Measurements from ENCODE around the gene HES5.

HES5 gene

GRCh38 chr1:2501041-2501819 is 28.8 kb downstream of the HES5 start:
- in situ Hi-C loops (cut with MboI; ENCODE audit: low pct_unique_long_range_greater_than_20kb, low sequenced_read_pairs, unreplicated experiment): no loop called here
- TF ChIP-seq CTCF (IDR thresholded peaks at IDR 0.05; ENCODE audit: extremely low read depth, insufficient read depth, missing control alignments): no peak

GRCh38 chr1:2499986-2500596 is 30.0 kb downstream of the HES5 start:
- in situ Hi-C loops (cut with MboI; ENCODE audit: low pct_unique_long_range_greater_than_20kb, low sequenced_read_pairs, unreplicated experiment): no loop called here
- no peak for TF ChIP-seq CTCF (IDR thresholded peaks at IDR 0.05; ENCODE audit: extremely low read depth, insufficient read depth, missing control alignments)
- no peak for DNase-seq (ENCODE audit: low spot score)

More at GRCh38 chr1:2501041-2501819, 28.8 kb downstream of the HES5 start:
- no peak for DNase-seq (ENCODE audit: low spot score)

- DNase-seq (ENCODE audit: low spot score): no peak
- TF ChIP-seq CTCF (IDR thresholded peaks at IDR 0.05; ENCODE audit: extremely low read depth, insufficient read depth, missing control alignments): no peak
- in situ Hi-C loops (cut with MboI; ENCODE audit: low pct_unique_long_range_greater_than_20kb, low sequenced_read_pairs, unreplicated experiment): no loop called here
Measured at GRCh38 chr1:2499260-2499659, 30.8 kb downstream of the HES5 start.

- DNase-seq (ENCODE audit: low spot score): no peak
- in situ Hi-C loops (cut with MboI; ENCODE audit: low pct_unique_long_range_greater_than_20kb, low sequenced_read_pairs, unreplicated experiment): no loop called here
- no peak for TF ChIP-seq CTCF (IDR thresholded peaks at IDR 0.05; ENCODE audit: extremely low read depth, insufficient read depth, missing control alignments)
Measured at GRCh38 chr1:2498648-2499047, 31.4 kb downstream of the HES5 start.

- no peak for DNase-seq (ENCODE audit: low spot score)
- in situ Hi-C loops (cut with MboI; ENCODE audit: low pct_unique_long_range_greater_than_20kb, low sequenced_read_pairs, unreplicated experiment): no loop called here
- TF ChIP-seq CTCF (IDR thresholded peaks at IDR 0.05; ENCODE audit: extremely low read depth, insufficient read depth, missing control alignments): no peak
Measured at GRCh38 chr1:2497891-2498290, 32.2 kb downstream of the HES5 start.

- DNase-seq (ENCODE audit: low spot score): no peak
- TF ChIP-seq CTCF (IDR thresholded peaks at IDR 0.05; ENCODE audit: extremely low read depth, insufficient read depth, missing control alignments): no peak
- in situ Hi-C loops (cut with MboI; ENCODE audit: low pct_unique_long_range_greater_than_20kb, low sequenced_read_pairs, unreplicated experiment): no loop called here
Measured at GRCh38 chr1:2496746-2497145, 33.3 kb downstream of the HES5 start.

Data from GM13977 (cell line).